Liver (tissue), 9 donors: ENCODE data around the gene GNB1. TPM values are rescaled to one million over a fixed set of nuclear protein-coding genes. Genes with fewer than 3 reads are reported as not detected.

Experiments used
- DNase-seq: peaks from one replicate; pipeline ENCODE4 v3.0.0-alpha.2; 2017; ENCODE audit warnings: low spot score
- H3K27ac ChIP-seq, 2 donors: one replicate each; pipeline ENCODE4 v1.7.0; 2013; ENCODE audit warnings: inconsistent platforms in 2 of 2, low read length in 2 of 2, control low read depth in 1 of 2, low read depth in 1 of 2, mild to moderate bottlenecking in 1 of 2
- H3K27me3 ChIP-seq, 4 donors: one replicate each; pipeline versions ENCODE4 v1.6.1 to v1.7.0; 2013; ENCODE audit warnings: low read length in 3 of 4, inconsistent platforms in 1 of 4, mild to moderate bottlenecking in 1 of 4, moderate library complexity in 1 of 4; ENCODE audit not compliant: control insufficient read depth in 4 of 4, insufficient read depth in 4 of 4
- H3K36me3 ChIP-seq, 4 donors: one replicate each; pipeline versions ENCODE4 v1.6.1 to v1.7.0; 2013; ENCODE audit warnings: low read length in 3 of 4, mild to moderate bottlenecking in 3 of 4, low read depth in 1 of 4, moderate library complexity in 1 of 4; ENCODE audit not compliant: control insufficient read depth in 4 of 4, insufficient read depth in 3 of 4
- H3K4me1 ChIP-seq, 4 donors: one replicate each; pipeline versions ENCODE4 v1.6.1 to v1.7.0; 2013; ENCODE audit warnings: low read length in 3 of 4, mild to moderate bottlenecking in 3 of 4, moderate library complexity in 1 of 4; ENCODE audit not compliant: control insufficient read depth in 4 of 4, insufficient read depth in 4 of 4
- H3K4me3 ChIP-seq, 3 donors: one replicate each; pipeline versions ENCODE4 v1.6.1 to v1.7.0; 2013; ENCODE audit warnings: low read length in 3 of 3, control low read depth in 1 of 3, low read depth in 1 of 3, mild to moderate bottlenecking in 1 of 3
- H3K9ac ChIP-seq, 2 donors: one replicate each; pipeline ENCODE4 v1.7.0; 2013; ENCODE audit warnings: low read length in 2 of 2, mild to moderate bottlenecking in 2 of 2, moderate library complexity in 2 of 2, control low read depth in 1 of 2, low read depth in 1 of 2
- H3K9me3 ChIP-seq, 4 donors: one replicate each; pipeline versions ENCODE4 v1.6.1 to v1.7.0; 2013; ENCODE audit warnings: low read length in 3 of 4; ENCODE audit not compliant: control insufficient read depth in 4 of 4
- ATF3 ChIP-seq: IDR thresholded peaks from 2 replicates; pipeline ENCODE4 v1.6.1; 2016; ENCODE audit warnings: antibody characterized with exemption
- CTCF ChIP-seq: fragments of 150-350 bp; IDR thresholded peaks from 2 replicates; pipeline ENCODE4 v1.5.1; 2017; ENCODE audit warnings: improper control_type of control experiment, low read depth, low read length; ENCODE audit not compliant: missing input control
- EGR1 ChIP-seq, 2 donors: IDR thresholded peaks; 2 replicates each; pipeline ENCODE4 v1.6.1; 2016 to 2018; ENCODE audit warnings: antibody characterized with exemption in 2 of 2, low read depth in 2 of 2
- GABPA ChIP-seq, 2 donors: IDR thresholded peaks in 1 of 2; conservative IDR thresholded peaks in 1 of 2; 2 replicates each; pipeline ENCODE4 v1.6.1; 2016; ENCODE audit warnings: antibody characterized with exemption in 2 of 2, mild to moderate bottlenecking in 1 of 2, moderate library complexity in 1 of 2
- HNF4A ChIP-seq, 2 donors: conservative IDR thresholded peaks; 2 replicates each; pipeline ENCODE4 v1.6.1; 2016; ENCODE audit warnings: antibody characterized with exemption in 2 of 2, mild to moderate bottlenecking in 2 of 2
- HNF4G ChIP-seq: IDR thresholded peaks from 2 replicates; pipeline ENCODE4 v1.6.1; 2016; ENCODE audit warnings: antibody characterized with exemption
- MAX ChIP-seq: IDR thresholded peaks from 2 replicates; pipeline ENCODE4 v1.6.1; 2016; ENCODE audit warnings: antibody characterized with exemption
- NR2F2 ChIP-seq: IDR thresholded peaks from 2 replicates; pipeline ENCODE4 v1.6.1; 2016; ENCODE audit warnings: antibody characterized with exemption
- RAD21 ChIP-seq, 2 donors: IDR thresholded peaks; 2 replicates each; pipeline ENCODE4 v1.6.1; 2016; ENCODE audit warnings: antibody characterized with exemption in 2 of 2, mild to moderate bottlenecking in 2 of 2
- REST ChIP-seq: IDR thresholded peaks from 2 replicates; pipeline ENCODE4 v1.6.1; 2016; ENCODE audit warnings: antibody characterized with exemption, mild to moderate bottlenecking
- RXRA ChIP-seq, 2 donors: IDR thresholded peaks; 2 replicates each; pipeline ENCODE4 v1.6.1; 2017 to 2018; ENCODE audit warnings: antibody characterized with exemption in 2 of 2, mild to moderate bottlenecking in 1 of 2
- SP1 ChIP-seq: IDR thresholded peaks from 2 replicates; pipeline ENCODE4 v1.6.1; 2018; ENCODE audit warnings: antibody characterized with exemption, mild to moderate bottlenecking
- YY1 ChIP-seq: IDR thresholded peaks from 2 replicates; pipeline ENCODE4 v1.6.1; 2016; ENCODE audit warnings: antibody characterized with exemption, mild to moderate bottlenecking
- ZBTB33 ChIP-seq: IDR thresholded peaks from 2 replicates; pipeline ENCODE4 v1.6.1; 2016; ENCODE audit warnings: antibody characterized with exemption
- WGBS: extraction: QIAGEN DNeasy Blood & Tissue Kit; methylation state at CpG from one replicate; pipeline ENCODE4 v1.1.7; 2013; 5-methylcytosine and 5-hydroxymethylcytosine counted together
- polyA plus RNA-seq, 2 donors: library from polyadenylated mRNA; stranded (reverse) in 1 of 2; unstranded in 1 of 2; fragments of 200-250 nt in 1 of 2; fragments of >200 nt in 1 of 2; fragmentation: Nextera tagmentation in 1 of 2; extraction: Ambion mirVana in 1 of 2; gene quantifications; one replicate each; pipeline versions ENCODE4 v1.2.1 to v1.2.3, GENCODE V29; 2013 to 2015
- total RNA-seq, 2 donors: library from RNA; depleted of rRNA; stranded (reverse); fragments of >200 nt; gene quantifications; one replicate each; pipeline ENCODE4 v1.2.3, GENCODE V29; 2014
- donor health status: healthy.
- donor health status: healthy.
- donor health status: healthy.
- donor health status: healthy.
- donor health status: healthy.

Gene GNB1
- total and polyA plus RNA-seq, 4 donors: 22.3 to 68.5 (median 52.7) TPM

- H3K9ac ChIP-seq: no peak overlapping the region
- WGBS: 37% methylated on average over 4 of the region's 4 CpGs
- no peak overlapping the region for H3K27ac ChIP-seq
- no peak for DNase-seq
- H3K9me3 ChIP-seq: no peaks in the 10 kb centered on the region
- peaks cover 6 to 27% (median 18%) of the 10 kb centered on the region in 4 donors for H3K4me1 ChIP-seq
- H3K36me3 ChIP-seq: peaks cover 0 to 5% (median 0%) of the 10 kb centered on the region in 4 donors
- no peak overlapping the region for H3K4me3 ChIP-seq
- TF ChIP-seq HNF4A (conservative IDR thresholded peaks at IDR 0.05) (peak in 1 of 2 donors; percentile 17), YY1 (no peak), ATF3 (no peak), CTCF (no peak), MAX (no peak)
- no peaks in the 10 kb centered on the region for H3K27me3 ChIP-seq
Measured at GRCh38 chr1:1869469-1869868, 21.4 kb downstream of the GNB1 start.

- peaks cover 5 to 12% (median 8%) of the 10 kb centered on the region in 4 donors for H3K4me1 ChIP-seq
- TF ChIP-seq MAX (no peak), YY1 (no peak), RAD21 (IDR thresholded peaks at IDR 0.05) (no peak), CTCF (no peak), NR2F2 (no peak), GABPA (IDR thresholded peaks at IDR 0.05 in 1 of 2, conservative IDR thresholded peaks at IDR 0.05 in 1 of 2) (no peak), REST (no peak), SP1 (no peak), HNF4G (no peak), ZBTB33 (no peak), EGR1 (IDR thresholded peaks at IDR 0.05; ENCODE audit: low read depth in 2 of 2) (no peak), RXRA (IDR thresholded peaks at IDR 0.05) (no peak)
Measured at GRCh38 chr1:1867164-1867563, 23.7 kb downstream of the GNB1 start.

More at GRCh38 chr1:1867164-1867563, 23.7 kb downstream of the GNB1 start:
- H3K36me3 ChIP-seq: peaks cover 0 to 2% (median 0%) of the 10 kb centered on the region in 4 donors
- H3K27ac ChIP-seq: no peak overlapping the region
- no peak overlapping the region for H3K9ac ChIP-seq
- 99% methylated on average over 3 of the region's 3 CpGs for WGBS
- H3K9me3 ChIP-seq: no peaks in the 10 kb centered on the region
- H3K27me3 ChIP-seq: no peaks in the 10 kb centered on the region
- DNase-seq: no peak
- H3K4me3 ChIP-seq: no peak overlapping the region
